Measurements from ENCODE around the gene ZNF688.
"Not testable (repeated sequence)": the region's sequence is repeated elsewhere in the genome, so short reads cannot be mapped to it uniquely, and the experiment has no call there.

Gene ZNF688

GRCh38 chr16:30546115-30546514 lies 25.4 kb downstream of the ZNF688 start:
- Histone ChIP-seq H3K36me3 (ENCODE audit: insufficient read depth, low read length) (no peaks in the 10 kb centered on the region), H3K27ac (no peak overlapping the region), H3K9me3 (ENCODE audit: low read depth, low read length) (no peaks in the 10 kb centered on the region), H3K9ac (ENCODE audit: insufficient read length) (no peak overlapping the region), H3K4me3 (no peak overlapping the region)
- no peak for TF ChIP-seq FOXP2 (optimal IDR thresholded peaks at IDR 0.05; ENCODE audit: control extremely low read depth, extremely low read length, insufficient read depth)
- TF ChIP-seq POLR2AphosphoS5 (IDR thresholded peaks at IDR 0.05; ENCODE audit: borderline replicate concordance, low read depth, low read length), result no peak
- TF ChIP-seq EZH2 (IDR thresholded peaks at IDR 0.05), result no peak
- DNase-seq (ENCODE audit: low read depth, low spot score), result no peak

GRCh38 chr16:30543067-30543466 lies 28.4 kb downstream of the ZNF688 start:
- no peak for DNase-seq (ENCODE audit: low read depth, low spot score)
- no peak overlapping the region for H3K4me3 ChIP-seq
- H3K9me3 ChIP-seq (ENCODE audit: low read depth, low read length), result no peaks in the 10 kb centered on the region
- H3K36me3 ChIP-seq (ENCODE audit: insufficient read depth, low read length), result no peaks in the 10 kb centered on the region
- TF ChIP-seq POLR2AphosphoS5 (IDR thresholded peaks at IDR 0.05; ENCODE audit: borderline replicate concordance, low read depth, low read length) (no peak), EZH2 (IDR thresholded peaks at IDR 0.05) (no peak), FOXP2 (optimal IDR thresholded peaks at IDR 0.05; ENCODE audit: control extremely low read depth, extremely low read length, insufficient read depth) (no peak)
- no peak overlapping the region for H3K27ac ChIP-seq
- H3K9ac ChIP-seq (ENCODE audit: insufficient read length), result no peak overlapping the region

GRCh38 chr16:30541502-30542329 lies 29.8 kb downstream of the ZNF688 start:
- H3K9me3 ChIP-seq (ENCODE audit: low read depth, low read length), result no peaks in the 10 kb centered on the region
- DNase-seq (ENCODE audit: low read depth, low spot score), result no peak
- H3K4me3 ChIP-seq, result no peak overlapping the region
- no peak for TF ChIP-seq FOXP2 (optimal IDR thresholded peaks at IDR 0.05; ENCODE audit: control extremely low read depth, extremely low read length, insufficient read depth)
- TF ChIP-seq POLR2AphosphoS5 (IDR thresholded peaks at IDR 0.05; ENCODE audit: borderline replicate concordance, low read depth, low read length), result no peak
- no peak for TF ChIP-seq EZH2 (IDR thresholded peaks at IDR 0.05)
- H3K9ac ChIP-seq (ENCODE audit: insufficient read length), result no peak overlapping the region
- no peak overlapping the region for H3K27ac ChIP-seq
- H3K36me3 ChIP-seq (ENCODE audit: insufficient read depth, low read length), result no peaks in the 10 kb centered on the region

- H3K9me3 ChIP-seq (ENCODE audit: low read depth, low read length); H3K4me3 ChIP-seq; H3K36me3 ChIP-seq (ENCODE audit: insufficient read depth, low read length); H3K27ac ChIP-seq; DNase-seq (ENCODE audit: low read depth, low spot score); H3K9ac ChIP-seq (ENCODE audit: insufficient read length): not testable (repeated sequence)
Measured at GRCh38 chr16:30540916-30541464, 30.5 kb downstream of the ZNF688 start.

GRCh38 chr16:30539986-30540526 lies 31.5 kb downstream of the ZNF688 start:
- H3K9ac ChIP-seq (ENCODE audit: insufficient read length); DNase-seq (ENCODE audit: low read depth, low spot score); H3K27ac ChIP-seq; H3K9me3 ChIP-seq (ENCODE audit: low read depth, low read length); H3K36me3 ChIP-seq (ENCODE audit: insufficient read depth, low read length); H3K4me3 ChIP-seq: not testable (repeated sequence)

GRCh38 chr16:30539000-30539964 lies 32.2 kb downstream of the ZNF688 start:
- DNase-seq (ENCODE audit: low read depth, low spot score), result no peak
- Histone ChIP-seq H3K36me3 (ENCODE audit: insufficient read depth, low read length) (no peaks in the 10 kb centered on the region), H3K27ac (no peak overlapping the region), H3K9ac (ENCODE audit: insufficient read length) (no peak overlapping the region), H3K4me3 (no peak overlapping the region), H3K9me3 (ENCODE audit: low read depth, low read length) (no peaks in the 10 kb centered on the region)
- TF ChIP-seq POLR2AphosphoS5 (IDR thresholded peaks at IDR 0.05; ENCODE audit: borderline replicate concordance, low read depth, low read length) (no peak), EZH2 (IDR thresholded peaks at IDR 0.05) (no peak), FOXP2 (optimal IDR thresholded peaks at IDR 0.05; ENCODE audit: control extremely low read depth, extremely low read length, insufficient read depth) (no peak)

- H3K4me3 ChIP-seq, result peak overlapping the region; percentile 100
- not testable (repeated sequence) for DNase-seq (ENCODE audit: low read depth, low spot score); H3K36me3 ChIP-seq (ENCODE audit: insufficient read depth, low read length); H3K9me3 ChIP-seq (ENCODE audit: low read depth, low read length)
- H3K27ac ChIP-seq, result peak overlapping the region; percentile 94; the same call in 1 of the 2 replicates
- H3K9ac ChIP-seq (ENCODE audit: insufficient read length), result peak overlapping the region; percentile 99
Measured at GRCh38 chr16:30536391-30537024, 35.0 kb downstream of the ZNF688 start.

- Histone ChIP-seq H3K4me3 (peak overlapping the region; percentile 100), H3K9me3 (ENCODE audit: low read depth, low read length) (no peaks in the 10 kb centered on the region), H3K27ac (peak overlapping the region; percentile 94), H3K9ac (ENCODE audit: insufficient read length) (peak overlapping the region; percentile 99), H3K36me3 (ENCODE audit: insufficient read depth, low read length) (peaks cover 6% of the 10 kb centered on the region; the same call in 1 of the 2 replicates)
- no peak for DNase-seq (ENCODE audit: low read depth, low spot score)
- TF ChIP-seq FOXP2 (optimal IDR thresholded peaks at IDR 0.05; ENCODE audit: control extremely low read depth, extremely low read length, insufficient read depth), result no peak
- no peak for TF ChIP-seq EZH2 (IDR thresholded peaks at IDR 0.05)
Measured at GRCh38 chr16:30535777-30536190, 35.7 kb downstream of the ZNF688 start.

Measured in SK-N-MC (cell line).